ENCODE results near the gene SAFB2. TPM values are rescaled to one million over a fixed set of nuclear protein-coding genes. Genes with fewer than 3 reads are reported as not detected.
"Not testable (repeated sequence)": the region's sequence is repeated elsewhere in the genome, so short reads cannot be mapped to it uniquely, and the experiment has no call there.

The SAFB2 gene
- total RNA-seq, 1 experiment from 2014 or later = 76.1 TPM

- Histone ChIP-seq H3K9ac (ENCODE audit: extremely low read depth, insufficient read length, low read length) (no peak overlapping the region), H4K5ac (ENCODE audit: insufficient read length, low read depth, low read length) (no peak overlapping the region), H3K27me3 (ENCODE audit: insufficient read depth, low read length) (no peaks in the 10 kb centered on the region), H3K56ac (ENCODE audit: insufficient read length, low read depth, low read length) (no peak overlapping the region), H4K8ac (replicated peaks; ENCODE audit: insufficient read length, low read depth, low read length) (no peak overlapping the region), H2AK5ac (ENCODE audit: insufficient read length, low read length) (no peak overlapping the region), H3K4me2 (ENCODE audit: insufficient read depth, insufficient read length, low read length) (no peak overlapping the region), H2AFZ (ENCODE audit: low read length) (no peak overlapping the region), H3K23ac (ENCODE audit: insufficient read length, low read depth, low read length) (no peak overlapping the region), H2BK5ac (ENCODE audit: insufficient read length, low read length) (no peak overlapping the region), H2BK120ac (ENCODE audit: low read depth, low read length, poor library complexity, severe bottlenecking) (no peak overlapping the region), H3K79me1 (ENCODE audit: insufficient read depth, low read depth, low read length, poor library complexity, severe bottlenecking) (no peaks in the 10 kb centered on the region), H2BK20ac (ENCODE audit: low read depth, low read length, poor library complexity, severe bottlenecking) (no peak overlapping the region), H3K14ac (ENCODE audit: insufficient read depth, low read length) (no peak overlapping the region), H3K9me3 (ENCODE audit: control insufficient read depth, low read depth, low read length) (no peaks in the 10 kb centered on the region), H2BK12ac (ENCODE audit: insufficient read length, low read depth, low read length) (no peak overlapping the region), H2BK15ac (ENCODE audit: low read depth, low read length) (no peak overlapping the region), H4K20me1 (ENCODE audit: control insufficient read depth, insufficient read depth, insufficient read length) (no peaks in the 10 kb centered on the region), H3T11ph (ENCODE audit: low read length) (no peak overlapping the region), H3K4me1 (ENCODE audit: insufficient read depth, low read length) (no peaks in the 10 kb centered on the region), H3K79me2 (ENCODE audit: insufficient read depth, low read length) (no peaks in the 10 kb centered on the region; the same call in 1 of the 2 replicates), H3K23me2 (ENCODE audit: insufficient read length, low read depth, low read length, poor library complexity, severe bottlenecking) (no peaks in the 10 kb centered on the region), H3K27ac (ENCODE audit: insufficient read length, low read depth, low read length) (no peak overlapping the region), H4K91ac (ENCODE audit: insufficient read length, low read depth, low read length) (no peak overlapping the region), H3K18ac (ENCODE audit: insufficient read length, low read depth, low read length) (no peak overlapping the region), H3K4ac (ENCODE audit: low read depth, low read length) (no peak overlapping the region)
- TF ChIP-seq, protein P1, sequence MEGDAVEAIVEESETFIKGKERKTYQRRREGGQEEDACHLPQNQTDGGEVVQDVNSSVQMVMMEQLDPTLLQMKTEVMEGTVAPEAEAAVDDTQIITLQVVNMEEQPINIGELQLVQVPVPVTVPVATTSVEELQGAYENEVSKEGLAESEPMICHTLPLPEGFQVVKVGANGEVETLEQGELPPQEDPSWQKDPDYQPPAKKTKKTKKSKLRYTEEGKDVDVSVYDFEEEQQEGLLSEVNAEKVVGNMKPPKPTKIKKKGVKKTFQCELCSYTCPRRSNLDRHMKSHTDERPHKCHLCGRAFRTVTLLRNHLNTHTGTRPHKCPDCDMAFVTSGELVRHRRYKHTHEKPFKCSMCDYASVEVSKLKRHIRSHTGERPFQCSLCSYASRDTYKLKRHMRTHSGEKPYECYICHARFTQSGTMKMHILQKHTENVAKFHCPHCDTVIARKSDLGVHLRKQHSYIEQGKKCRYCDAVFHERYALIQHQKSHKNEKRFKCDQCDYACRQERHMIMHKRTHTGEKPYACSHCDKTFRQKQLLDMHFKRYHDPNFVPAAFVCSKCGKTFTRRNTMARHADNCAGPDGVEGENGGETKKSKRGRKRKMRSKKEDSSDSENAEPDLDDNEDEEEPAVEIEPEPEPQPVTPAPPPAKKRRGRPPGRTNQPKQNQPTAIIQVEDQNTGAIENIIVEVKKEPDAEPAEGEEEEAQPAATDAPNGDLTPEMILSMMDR (conservative IDR thresholded peaks at IDR 0.05) = no peak
- Mint-ChIP-seq H3K27ac (no peak overlapping the region), H3K4me3 (no peak overlapping the region), H3K27me3 (ENCODE audit: low read depth) (no peaks in the 10 kb centered on the region), H3K9me3 (no peaks in the 10 kb centered on the region), H3K4me1 (no peaks in the 10 kb centered on the region), H3K36me3 (ENCODE audit: insufficient read depth in 1 of 3, low read depth in 3 of 3) (peaks cover 49 to 90% (median 84%) of the 10 kb centered on the region in 3 experiments; a peak in 6 of 7 replicates)
- DNase-seq = no peak
- no CpG with 5 or more reads among the region's 16 CpGs for WGBS (ENCODE audit: extremely low coverage, insufficient read length, low lambda C conversion rate)
Measured at GRCh38 chr19:5609881-5610448, 12.6 kb downstream of the SAFB2 start.

DNA sequence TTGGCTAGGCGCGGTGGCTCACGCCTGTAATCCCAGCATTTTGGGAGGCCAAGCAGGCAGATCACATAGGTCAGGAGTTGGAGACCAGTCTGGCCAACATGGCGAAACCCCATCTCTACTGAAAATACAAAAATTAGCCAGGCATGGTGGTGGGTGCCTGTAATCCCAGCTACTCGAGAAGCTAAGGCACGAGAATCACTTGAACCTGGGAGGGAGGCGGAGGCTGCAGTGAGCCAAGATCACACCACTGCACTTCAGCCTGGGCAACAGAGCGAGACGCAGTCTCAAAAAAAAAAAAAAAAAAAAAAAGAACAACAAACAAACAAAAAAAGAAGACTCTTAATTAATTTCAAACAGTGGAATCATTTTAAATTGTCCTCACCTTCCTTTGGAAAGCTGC is 13.8 kb downstream of the SAFB2 start:
- not testable (repeated sequence) for H2BK5ac ChIP-seq (ENCODE audit: insufficient read length, low read length); H2AFZ ChIP-seq (ENCODE audit: low read length); H3K79me1 ChIP-seq (ENCODE audit: insufficient read depth, low read depth, low read length, poor library complexity, severe bottlenecking); H4K20me1 ChIP-seq (ENCODE audit: control insufficient read depth, insufficient read depth, insufficient read length); H3T11ph ChIP-seq (ENCODE audit: low read length); H3K27me3 Mint-ChIP-seq (ENCODE audit: low read depth); H3K27ac ChIP-seq (ENCODE audit: insufficient read length, low read depth, low read length); H4K91ac ChIP-seq (ENCODE audit: insufficient read length, low read depth, low read length); H3K18ac ChIP-seq (ENCODE audit: insufficient read length, low read depth, low read length); H2AK5ac ChIP-seq (ENCODE audit: insufficient read length, low read length); H2BK12ac ChIP-seq (ENCODE audit: insufficient read length, low read depth, low read length); H4K5ac ChIP-seq (ENCODE audit: insufficient read length, low read depth, low read length); H3K23ac ChIP-seq (ENCODE audit: insufficient read length, low read depth, low read length); H3K4me2 ChIP-seq (ENCODE audit: insufficient read depth, insufficient read length, low read length); H3K9me3 Mint-ChIP-seq; H2BK15ac ChIP-seq (ENCODE audit: low read depth, low read length); H2BK120ac ChIP-seq (ENCODE audit: low read depth, low read length, poor library complexity, severe bottlenecking); H3K27ac Mint-ChIP-seq; H3K4me1 ChIP-seq (ENCODE audit: insufficient read depth, low read length); H4K8ac ChIP-seq (replicated peaks; ENCODE audit: insufficient read length, low read depth, low read length); H3K4me1 Mint-ChIP-seq; H3K79me2 ChIP-seq (ENCODE audit: insufficient read depth, low read length); DNase-seq; H2BK20ac ChIP-seq (ENCODE audit: low read depth, low read length, poor library complexity, severe bottlenecking); H3K56ac ChIP-seq (ENCODE audit: insufficient read length, low read depth, low read length); H3K9me3 ChIP-seq (ENCODE audit: control insufficient read depth, low read depth, low read length); H3K4me3 Mint-ChIP-seq; H3K23me2 ChIP-seq (ENCODE audit: insufficient read length, low read depth, low read length, poor library complexity, severe bottlenecking); H3K9ac ChIP-seq (ENCODE audit: extremely low read depth, insufficient read length, low read length); H3K14ac ChIP-seq (ENCODE audit: insufficient read depth, low read length); H3K27me3 ChIP-seq (ENCODE audit: insufficient read depth, low read length); H3K4ac ChIP-seq (ENCODE audit: low read depth, low read length)
- peaks cover 47 to 90% (median 84%) of the 10 kb centered on the region in 3 experiments; a peak in 6 of 7 replicates for H3K36me3 Mint-ChIP-seq (ENCODE audit: insufficient read depth in 1 of 3, low read depth in 3 of 3)
- no CpG with 5 or more reads among the region's 9 CpGs for WGBS (ENCODE audit: extremely low coverage, insufficient read length, low lambda C conversion rate)
